ENCODE results near the gene POT1.

POT1 gene

DNA sequence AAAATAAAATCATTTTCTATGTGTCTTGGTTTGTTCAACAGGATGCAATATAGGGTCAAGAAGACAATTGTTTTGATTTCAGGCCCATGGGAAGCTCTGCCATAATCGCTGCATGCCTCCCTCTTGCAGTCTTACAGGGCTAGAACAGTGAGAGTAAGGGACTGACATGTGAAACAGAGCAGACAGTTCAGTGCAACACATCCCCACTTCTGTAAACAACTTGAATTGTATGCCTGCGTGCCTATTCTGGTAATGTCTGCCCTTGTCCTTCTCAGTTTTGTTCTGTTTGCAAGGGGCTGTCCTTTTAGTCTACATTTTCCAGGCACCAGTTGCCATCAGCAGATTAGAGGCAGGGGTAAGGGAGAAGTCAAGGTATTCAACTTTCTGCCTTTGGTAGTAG is 129.2 kb downstream of the POT1 start:
- DNase-seq: no peak

- no peak for DNase-seq
These were observed 130.2 kb downstream of the POT1 start for GRCh38 chr7:124799448-124799847.

DNA sequence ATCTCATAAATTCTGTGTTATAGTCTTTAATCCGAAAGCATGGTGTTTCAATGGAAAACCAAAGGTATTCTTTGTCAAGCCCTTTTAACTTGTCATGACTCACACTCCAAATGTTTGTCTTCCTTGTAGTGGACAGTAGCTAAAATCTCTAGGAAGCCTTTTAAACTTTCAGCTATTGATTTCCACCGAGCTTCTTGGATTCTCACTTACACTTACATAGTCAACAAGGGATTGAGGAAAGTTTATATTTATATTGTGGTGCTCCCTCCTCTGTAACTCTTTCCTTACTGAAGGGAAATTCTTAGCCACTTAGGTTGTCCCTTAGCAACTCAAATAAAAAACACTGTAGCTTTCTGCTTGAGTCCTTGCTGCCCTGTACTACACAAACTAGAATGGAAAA is 132.9 kb downstream of the POT1 start:
- DNase-seq: no peak

- no peak for DNase-seq
These were observed 136.9 kb downstream of the POT1 start for GRCh38 chr7:124792696-124793095.

DNA sequence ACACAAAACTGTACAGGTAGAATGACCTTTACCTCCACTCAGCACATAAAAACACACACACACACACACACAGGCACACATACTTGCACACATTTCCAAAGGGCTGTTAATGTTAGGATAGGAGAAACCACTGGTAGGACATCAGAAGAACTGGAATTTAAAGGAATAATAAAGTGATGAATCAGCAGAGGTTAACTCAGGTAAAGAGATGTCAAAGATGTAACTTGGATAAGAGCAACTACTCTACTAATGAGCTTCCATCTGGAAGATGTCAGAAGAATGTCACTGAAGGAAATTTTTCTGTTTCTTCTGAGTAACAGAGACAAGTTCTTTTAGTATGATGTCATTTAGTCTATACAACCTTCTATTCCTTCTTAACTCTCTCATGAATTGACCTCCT is 137.6 kb downstream of the POT1 start:
- no peak for DNase-seq

DNA sequence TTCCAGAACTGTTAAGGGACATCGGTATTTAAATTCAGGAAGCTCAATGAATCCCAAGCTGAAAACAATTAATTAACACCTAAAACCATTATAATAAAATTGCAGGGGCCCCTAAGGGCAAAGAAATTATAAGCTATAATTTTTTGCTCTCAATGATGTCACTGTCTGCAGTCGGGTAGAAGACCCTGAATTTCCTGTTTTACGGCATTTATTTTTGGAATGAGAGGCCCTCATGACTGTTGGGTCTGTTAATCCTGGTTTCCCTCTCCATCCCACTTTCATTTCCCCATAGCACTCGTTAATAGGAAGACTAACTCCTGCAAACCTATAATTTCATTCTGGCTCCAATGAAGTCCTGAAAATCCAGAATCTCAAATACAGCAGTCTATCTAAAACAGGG is 138.2 kb downstream of the POT1 start:
- no peak for DNase-seq

DNA sequence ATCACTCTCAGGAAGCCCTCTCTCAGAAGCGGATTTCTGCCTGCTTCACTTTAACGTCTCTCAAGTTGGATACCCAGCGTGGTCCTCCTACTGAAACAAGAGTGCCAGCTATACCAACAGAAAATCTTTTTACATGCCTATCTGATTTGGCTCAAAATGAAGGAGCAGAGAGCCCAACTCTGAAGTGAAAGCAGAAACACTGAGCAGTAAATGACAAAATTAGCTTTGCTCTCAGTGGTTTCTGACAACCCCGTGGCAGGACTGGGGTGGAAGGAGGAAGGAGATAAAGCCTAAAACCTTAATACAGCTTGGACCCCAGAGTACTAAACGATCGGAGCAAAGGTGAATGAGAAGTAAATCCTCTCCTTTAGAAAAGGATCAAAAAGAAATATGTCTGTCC is 139.0 kb downstream of the POT1 start:
- DNase-seq: no peak

DNA sequence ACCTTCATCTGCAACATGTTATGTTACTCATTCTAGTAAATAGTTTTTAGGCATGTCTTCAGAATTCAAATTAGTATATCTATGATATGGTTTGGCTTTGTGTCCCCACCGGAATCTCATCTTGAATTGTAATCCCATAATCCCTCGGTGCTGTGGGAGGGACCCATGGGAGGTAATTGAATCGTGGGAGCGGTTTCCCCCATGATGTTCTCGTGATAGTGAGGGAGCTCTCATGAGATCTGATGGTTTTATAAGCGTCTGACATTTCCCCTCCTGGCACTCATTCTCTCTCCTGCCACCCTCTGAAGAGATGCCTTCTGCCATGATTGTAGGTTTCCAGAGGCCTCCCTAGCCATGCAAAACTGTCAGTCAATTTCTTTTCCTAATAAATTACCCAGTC is 143.6 kb downstream of the POT1 start:
- no peak for DNase-seq

DNA sequence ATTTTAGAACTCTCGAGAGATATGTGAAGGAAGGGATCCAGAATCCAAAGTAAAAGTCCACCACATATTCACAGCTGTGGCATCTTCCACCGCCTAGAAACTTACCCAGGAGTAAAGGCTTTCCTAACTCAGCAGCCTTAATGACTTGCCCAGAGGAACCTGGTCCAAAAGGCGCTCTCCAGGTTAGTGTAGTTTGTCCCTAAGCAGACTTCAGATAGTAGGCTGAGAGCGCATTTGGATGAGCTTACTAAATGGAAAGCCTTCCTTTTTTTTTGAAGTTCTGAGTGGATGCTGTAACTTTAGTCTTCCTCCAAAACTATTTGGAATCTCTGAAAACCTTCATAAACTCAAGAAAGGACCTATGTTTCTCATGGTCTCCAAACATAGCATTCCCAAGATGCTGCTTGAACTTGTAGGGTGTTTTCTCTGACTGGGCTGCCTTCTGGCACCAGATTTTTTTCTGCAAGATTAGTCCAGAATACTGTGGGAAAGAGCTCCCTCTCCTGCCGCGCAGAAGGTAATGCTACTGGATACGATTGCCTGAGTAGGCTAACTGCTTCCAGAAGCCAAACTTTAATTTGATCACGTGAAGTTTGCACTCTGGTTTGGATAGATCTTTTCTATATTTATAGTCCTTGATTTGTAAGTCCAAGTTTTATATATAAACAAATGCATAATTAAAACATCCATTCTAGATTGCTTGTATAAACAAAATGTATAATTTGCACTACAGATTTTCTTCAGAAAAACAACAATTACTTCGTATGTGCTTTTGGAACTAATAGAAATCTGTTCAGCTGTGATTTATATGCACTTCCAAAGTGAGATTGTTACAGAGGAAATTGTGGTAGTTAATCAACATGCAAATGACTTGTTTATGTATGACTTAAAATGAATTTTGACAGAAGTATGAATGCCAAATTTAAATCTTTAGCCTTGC is 144.5 kb downstream of the POT1 start:
- DNase-seq: peak; percentile 21

- DNase-seq: no peak
These were observed 146.4 kb downstream of the POT1 start for GRCh38 chr7:124783271-124783670.

- no peak for DNase-seq
These were observed 147.5 kb downstream of the POT1 start for GRCh38 chr7:124781907-124782734.

GRCh38 chr7:124781418-124781817 is 148.2 kb downstream of the POT1 start:
- no peak for DNase-seq

DNA sequence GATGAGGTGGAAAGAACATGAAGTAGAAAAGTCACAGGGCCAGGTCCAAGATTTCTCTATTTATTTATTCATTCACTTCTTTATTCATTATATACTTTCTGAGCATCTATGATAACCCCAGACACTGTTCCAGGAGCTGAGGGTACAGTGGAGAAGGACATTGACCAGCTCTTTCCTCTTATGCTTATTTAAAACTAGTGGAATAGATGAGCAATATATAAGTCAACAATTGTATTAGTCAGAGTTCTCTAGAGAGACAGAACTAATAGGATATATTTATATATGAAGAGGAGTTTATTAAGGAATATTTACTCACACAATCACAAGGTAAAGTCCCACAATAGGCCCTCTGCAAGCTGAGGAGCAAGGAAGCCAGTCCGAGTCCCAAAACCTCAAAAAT is 149.0 kb downstream of the POT1 start:
- no peak for DNase-seq

- no peak for DNase-seq
These were observed 149.6 kb downstream of the POT1 start for GRCh38 chr7:124780056-124780455.

GRCh38 chr7:124779620-124780019 is 150.0 kb downstream of the POT1 start:
- no peak for DNase-seq

DNA sequence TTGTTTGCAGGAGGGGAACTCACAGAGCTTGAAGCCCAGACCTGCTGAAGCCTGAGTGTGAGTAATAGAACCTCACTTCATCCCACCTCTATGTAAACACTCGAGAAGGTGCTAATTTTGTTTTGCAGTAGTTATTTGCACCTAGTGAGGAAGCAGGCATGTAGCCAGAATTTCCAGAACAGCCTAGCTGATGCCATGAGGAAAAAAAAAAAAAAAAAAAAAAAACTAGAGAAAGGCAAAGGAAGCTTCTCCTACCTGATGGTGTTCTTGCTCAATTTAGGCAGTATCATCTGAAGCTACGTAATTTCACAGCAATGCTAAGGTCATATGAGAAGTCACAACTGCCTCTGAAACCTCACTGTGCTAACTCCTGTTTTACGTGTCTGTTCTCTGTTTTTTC is 150.4 kb downstream of the POT1 start:
- DNase-seq: no peak

DNA sequence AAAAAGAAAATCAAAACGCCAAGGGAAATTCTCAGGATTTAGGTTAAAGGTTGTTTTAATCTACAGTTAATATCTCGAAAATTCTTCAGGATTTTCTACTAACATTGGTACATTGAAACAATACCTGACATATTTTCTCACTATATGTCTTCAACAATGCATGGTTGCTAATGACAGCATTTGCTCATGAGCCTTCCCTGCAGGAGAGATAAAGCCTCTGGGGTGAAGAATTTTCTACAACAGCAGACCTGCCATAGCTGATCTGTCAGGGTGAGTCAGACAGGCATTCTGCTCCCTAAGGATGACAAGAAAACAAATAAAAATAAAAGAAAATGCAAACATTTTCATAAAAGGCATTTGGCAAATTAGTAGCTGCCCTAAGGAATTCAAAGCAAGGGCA is 152.4 kb downstream of the POT1 start:
- DNase-seq: no peak

DNA sequence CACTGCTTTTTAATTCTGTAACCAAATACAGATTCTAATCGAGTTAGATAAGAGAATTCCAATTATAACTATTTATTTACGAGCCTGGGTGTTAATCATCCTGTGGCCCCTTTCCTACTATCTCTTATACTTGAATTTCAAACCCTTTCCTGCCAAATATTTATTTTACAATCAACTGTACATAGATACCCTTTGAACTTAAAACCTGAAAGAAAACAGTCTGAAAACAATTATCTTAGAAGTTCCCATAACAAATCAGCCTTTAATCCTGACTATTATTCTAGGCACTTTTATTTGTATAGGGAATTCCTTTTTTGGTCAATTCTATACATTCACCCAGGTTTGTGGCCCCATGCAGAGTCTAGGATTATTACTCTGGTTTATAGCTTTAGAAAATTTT is 153.5 kb downstream of the POT1 start:
- DNase-seq: no peak

GRCh38 chr7:124775422-124775821 is 154.2 kb downstream of the POT1 start:
- DNase-seq: no peak

DNA sequence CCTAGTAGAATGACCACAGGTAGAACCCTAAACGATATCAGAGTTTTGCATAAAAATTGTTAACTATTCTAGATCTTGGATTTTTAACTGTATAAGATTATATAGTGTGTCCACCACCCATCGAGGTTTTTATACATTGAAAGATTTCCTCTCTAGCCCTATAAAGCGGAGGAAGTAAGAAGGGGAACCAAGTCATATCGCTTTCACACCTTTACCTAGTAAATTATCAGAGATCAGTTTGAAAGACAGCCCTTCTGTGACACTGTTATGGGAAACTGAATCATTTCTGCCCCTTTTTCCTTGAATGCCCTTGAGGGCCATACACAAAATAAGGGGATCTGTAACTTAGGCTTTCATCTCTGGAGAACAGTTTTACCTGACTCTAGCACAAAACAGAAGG is 155.7 kb downstream of the POT1 start:
- DNase-seq: no peak

DNA sequence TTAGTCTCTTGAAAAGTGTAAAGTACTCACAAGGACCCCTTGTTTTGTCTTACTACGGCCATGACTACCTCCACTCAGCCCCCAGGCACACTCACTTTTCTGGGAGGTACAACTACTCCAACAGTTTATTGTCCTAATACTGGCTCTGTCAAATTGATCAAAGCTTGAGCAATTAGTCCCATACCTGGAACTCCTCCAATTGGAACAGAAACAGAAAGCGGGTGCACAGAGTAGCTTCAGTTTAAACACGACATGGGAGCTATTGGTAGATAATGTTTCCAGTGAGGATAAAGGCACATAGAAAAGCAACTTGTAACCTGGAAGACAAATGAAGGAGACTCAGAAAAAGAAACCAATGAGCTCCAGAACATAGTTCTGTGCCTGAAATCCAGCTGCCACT is 156.3 kb downstream of the POT1 start:
- DNase-seq: no peak

All from hematopoietic multipotent progenitor cell treated with erythropoietin and hydrocortisone succinate and interleukin-3 and kit ligand, for 8 days (in vitro differentiated cells).